Raji (cell line): Measurements from ENCODE around the gene INF2.

ENCODE experiments used
- POLR2A ChIP-seq: IDR thresholded peaks from 2 replicates; pipeline ENCODE4 v1.6.1; 2011; ENCODE audit warnings: low read depth, low read length, control low read depth; ENCODE audit not compliant: insufficient read depth

Gene INF2

GRCh38 chr14:104666981-104667380, 22.4 kb upstream of the INF2 start:
- no peak for TF ChIP-seq POLR2A

- TF ChIP-seq POLR2A = no peak
These were observed 19.7 kb upstream of the INF2 start for GRCh38 chr14:104669697-104670096.

GRCh38 chr14:104673481-104673880, 15.9 kb upstream of the INF2 start:
- TF ChIP-seq POLR2A = no peak

- no peak for TF ChIP-seq POLR2A
These were observed 14.0 kb upstream of the INF2 start for GRCh38 chr14:104675447-104675846.

- no peak for TF ChIP-seq POLR2A
These were observed 13.2 kb upstream of the INF2 start for GRCh38 chr14:104676130-104676693.

GRCh38 chr14:104676694-104677511, 12.5 kb upstream of the INF2 start:
- no peak for TF ChIP-seq POLR2A

- no peak for TF ChIP-seq POLR2A
These were observed 11.7 kb upstream of the INF2 start for GRCh38 chr14:104677512-104678332.

GRCh38 chr14:104678346-104678745, 11.1 kb upstream of the INF2 start:
- TF ChIP-seq POLR2A = no peak

- TF ChIP-seq POLR2A = no peak
These were observed 10.3 kb upstream of the INF2 start for GRCh38 chr14:104678901-104679705.

- TF ChIP-seq POLR2A = no peak
These were observed 9.2 kb upstream of the INF2 start for GRCh38 chr14:104680056-104680805.

GRCh38 chr14:104680806-104681688, 8.4 kb upstream of the INF2 start:
- TF ChIP-seq POLR2A = no peak

- no peak for TF ChIP-seq POLR2A
These were observed 7.7 kb upstream of the INF2 start for GRCh38 chr14:104681689-104682074.

- TF ChIP-seq POLR2A = no peak
These were observed 7.3 kb upstream of the INF2 start for GRCh38 chr14:104682107-104682593.
